ENCODE data around the gene ZFP14.
"Not testable (repeated sequence)": the region's sequence is repeated elsewhere in the genome, so short reads cannot be mapped to it uniquely, and the experiment has no call there.

GRCh38 chr19:36292317-36292716 lies 86.7 kb downstream of the ZFP14 start:
- TF ChIP-seq CTCF, POLR2A (IDR thresholded peaks at IDR 0.05): not testable (repeated sequence)

Data from adrenal gland (tissue), 5 donors.